H1 (cell line): Measurements from ENCODE around the gene LSM14B. TPM values are rescaled to one million over a fixed set of nuclear protein-coding genes. Genes with fewer than 3 reads are reported as not detected.

Source experiments
- CHD7 ChIP-seq: fragments of 300-600 bp; sonication (generic); IDR thresholded peaks from 2 replicates; pipeline ENCODE4 v1.7.1; 2012; ENCODE audit warnings: low read length, moderate library complexity, mild to moderate bottlenecking, inconsistent platforms; ENCODE audit not compliant: insufficient replicate concordance
- KDM5A ChIP-seq: fragments of 200-600 bp; IDR thresholded peaks from 2 replicates; pipeline ENCODE4 v1.7.1; 2012; ENCODE audit warnings: mild to moderate bottlenecking, low read length, inconsistent platforms, mixed read lengths
- RFX5 ChIP-seq: IDR thresholded peaks from 2 replicates; pipeline ENCODE4 v1.6.1; 2011; ENCODE audit warnings: low read depth, low read length, improper control_type of control experiment, borderline replicate concordance
- polyA plus RNA-seq, 7 experiments: library from polyadenylated mRNA; depleted of rRNA in 3 of 7; stranded (reverse) in 5 of 7; unstranded in 2 of 7; fragments of >200 nt in 5 of 7; fragments of 200-250 nt in 2 of 7; gene quantifications; 1 replicate in 5 of 7; 2 replicates in 1 of 7; 4 replicates in 1 of 7; pipeline versions ENCODE4 v1.2.1 to v1.2.3, GENCODE V29; 2011 to 2013; ENCODE audit warnings: missing spikeins in 2 of 7, mixed read lengths in 2 of 7
- total RNA-seq: library from RNA; stranded (reverse); fragmentation: NEBNext Ultra II Directional; extraction: Animal tissue kit (Norgen Biotek cat#: 25700); gene quantifications from 2 replicates; pipeline ENCODE4 v1.2.1, GENCODE V29; 2021

The LSM14B gene
- total and polyA plus RNA-seq, 2 of the 8 experiments (the other 6 are each of a cell fraction or from before 2014, with no cell fraction given), result 58.3 to 65.6 TPM

- no peak for TF ChIP-seq CHD7
- no peak for TF ChIP-seq KDM5A
- no peak for TF ChIP-seq RFX5
Measured at GRCh38 chr20:62157387-62158087, 35.3 kb downstream of the LSM14B start (continued).
